ENCODE measurements around the gene RMI2. TPM values are rescaled to one million over a fixed set of nuclear protein-coding genes. Genes with fewer than 3 reads are reported as not detected.

The RMI2 gene
- total RNA-seq = 12.3 TPM in 2 replicates

DNA sequence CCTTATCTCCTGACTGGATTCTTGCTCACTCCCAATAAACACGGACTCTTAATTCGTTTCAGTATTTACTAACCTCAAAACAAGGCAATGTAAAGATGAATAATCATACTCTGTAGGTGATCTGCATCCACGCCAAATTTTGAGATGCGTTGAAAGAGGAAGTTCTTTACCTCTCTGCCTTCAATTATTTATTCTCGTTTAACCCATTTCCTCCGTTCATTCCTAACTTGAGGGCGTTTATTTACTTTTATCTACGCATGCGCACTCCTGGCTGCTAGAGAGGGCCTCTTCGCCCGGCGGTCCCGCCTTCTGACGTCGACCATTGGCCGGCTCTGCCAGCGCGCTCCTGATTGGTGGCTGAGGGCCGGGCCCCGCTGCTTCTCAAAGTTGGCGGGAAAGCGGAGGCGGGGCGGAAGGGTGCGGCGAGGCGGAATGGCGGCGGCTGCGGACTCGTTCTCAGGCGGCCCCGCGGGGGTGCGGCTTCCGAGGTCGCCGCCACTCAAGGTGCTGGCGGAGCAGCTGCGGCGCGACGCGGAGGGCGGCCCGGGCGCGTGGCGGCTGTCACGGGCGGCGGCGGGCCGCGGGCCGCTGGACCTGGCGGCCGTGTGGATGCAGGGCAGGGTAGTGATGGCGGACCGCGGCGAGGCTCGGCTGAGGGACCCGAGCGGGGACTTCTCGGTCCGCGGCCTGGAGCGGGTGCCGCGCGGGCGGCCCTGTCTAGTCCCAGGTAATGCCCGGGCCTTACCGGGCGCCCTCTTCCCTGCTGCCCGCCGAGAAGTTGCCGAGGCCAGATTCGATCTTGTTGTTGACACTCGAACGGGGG, at the start of gene RMI2:
Gene RMI2 (plus strand): TSS at position 420 of the 823 bp plus-strand sequence. CDS start 13 bp downstream, at position 433.

Other genes starting within 250 kb of the RMI2 start
- 1.3 and 1.6 TPM in 2 replicates for gene SOCS1, start 89.3 kb upstream of the RMI2 start, total RNA-seq
- gene TNP2, start 76.1 kb upstream of the RMI2 start, total RNA-seq = not detected in 2 replicates
- not detected in 2 replicates for gene PRM3, start 71.8 kb upstream of the RMI2 start, total RNA-seq
- gene PRM2, start 69.0 kb upstream of the RMI2 start, total RNA-seq = not detected in 2 replicates
- not detected in 2 replicates for gene PRM1, start 64.1 kb upstream of the RMI2 start, total RNA-seq
- gene LITAF, start 241.5 kb downstream of the RMI2 start, total RNA-seq = 62.7 and 103 TPM in 2 replicates

All from airway epithelial cell (primary cell).